ENCODE measurements around the gene RIPOR3.

- no peak for TF ChIP-seq CTCF (IDR thresholded peaks at IDR 0.05)
- TF ChIP-seq, protein P1, sequence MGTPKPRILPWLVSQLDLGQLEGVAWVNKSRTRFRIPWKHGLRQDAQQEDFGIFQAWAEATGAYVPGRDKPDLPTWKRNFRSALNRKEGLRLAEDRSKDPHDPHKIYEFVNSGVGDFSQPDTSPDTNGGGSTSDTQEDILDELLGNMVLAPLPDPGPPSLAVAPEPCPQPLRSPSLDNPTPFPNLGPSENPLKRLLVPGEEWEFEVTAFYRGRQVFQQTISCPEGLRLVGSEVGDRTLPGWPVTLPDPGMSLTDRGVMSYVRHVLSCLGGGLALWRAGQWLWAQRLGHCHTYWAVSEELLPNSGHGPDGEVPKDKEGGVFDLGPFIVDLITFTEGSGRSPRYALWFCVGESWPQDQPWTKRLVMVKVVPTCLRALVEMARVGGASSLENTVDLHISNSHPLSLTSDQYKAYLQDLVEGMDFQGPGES (IDR thresholded peaks at IDR 0.05; ENCODE audit: low read depth, low read length): no peak
- no peak for TF ChIP-seq TEAD4 (IDR thresholded peaks at IDR 0.05; ENCODE audit: borderline replicate concordance, insufficient read depth)
- no peak for TF ChIP-seq MAX (IDR thresholded peaks at IDR 0.05; ENCODE audit: low read depth)
- TF ChIP-seq REST (IDR thresholded peaks at IDR 0.05; ENCODE audit: low read depth, low read length): no peak
- no peak for TF ChIP-seq GATA2 (CRISPR knock-in tag; IDR thresholded peaks at IDR 0.05)
- no peak for TF ChIP-seq YY1 (IDR thresholded peaks at IDR 0.05; ENCODE audit: low read depth)
- no peak for TF ChIP-seq RCOR1 (IDR thresholded peaks at IDR 0.05; ENCODE audit: low read length)
- TF ChIP-seq EZH2phosphoT487 (IDR thresholded peaks at IDR 0.05; ENCODE audit: borderline replicate concordance, low read depth): no peak
- TF ChIP-seq TAF1 (IDR thresholded peaks at IDR 0.05; ENCODE audit: borderline replicate concordance, low read depth, low read length): no peak
- TF ChIP-seq GABPA (IDR thresholded peaks at IDR 0.05; ENCODE audit: low read depth): no peak
- TF ChIP-seq NRF1 (IDR thresholded peaks at IDR 0.05; ENCODE audit: low read depth, low read length): no peak
- no peak for TF ChIP-seq RFX5 (IDR thresholded peaks at IDR 0.05; ENCODE audit: low read length)
- no peak for TF ChIP-seq POLR2AphosphoS5 (IDR thresholded peaks at IDR 0.05; ENCODE audit: low read depth, low read length)
These were observed 18.3 kb upstream of the RIPOR3 start for GRCh38 chr20:50709636-50709973.

All from SK-N-SH (cell line).